Testis (tissue), 2 donors: ENCODE data around the gene SLC25A30.

Source experiments
- POLR2A ChIP-seq: fragments of 450-650 bp; IDR thresholded peaks from one replicate; pipeline ENCODE4 v1.6.1; 2017; ENCODE audit warnings: antibody characterized with exemption, mild to moderate bottlenecking, moderate library complexity
- TF ChIP-seq, protein P1 (sequence below), 3 experiments: fragments of 450-650 bp in 2 of 3; fragments of 200-600 bp in 1 of 3; sonication (generic) in 1 of 3; IDR thresholded peaks; one replicate each; pipeline ENCODE4 v1.5.1; 2016 to 2019; ENCODE audit warnings: antibody characterized with exemption in 3 of 3, mild to moderate bottlenecking in 2 of 3, moderate library complexity in 1 of 3

DNA sequence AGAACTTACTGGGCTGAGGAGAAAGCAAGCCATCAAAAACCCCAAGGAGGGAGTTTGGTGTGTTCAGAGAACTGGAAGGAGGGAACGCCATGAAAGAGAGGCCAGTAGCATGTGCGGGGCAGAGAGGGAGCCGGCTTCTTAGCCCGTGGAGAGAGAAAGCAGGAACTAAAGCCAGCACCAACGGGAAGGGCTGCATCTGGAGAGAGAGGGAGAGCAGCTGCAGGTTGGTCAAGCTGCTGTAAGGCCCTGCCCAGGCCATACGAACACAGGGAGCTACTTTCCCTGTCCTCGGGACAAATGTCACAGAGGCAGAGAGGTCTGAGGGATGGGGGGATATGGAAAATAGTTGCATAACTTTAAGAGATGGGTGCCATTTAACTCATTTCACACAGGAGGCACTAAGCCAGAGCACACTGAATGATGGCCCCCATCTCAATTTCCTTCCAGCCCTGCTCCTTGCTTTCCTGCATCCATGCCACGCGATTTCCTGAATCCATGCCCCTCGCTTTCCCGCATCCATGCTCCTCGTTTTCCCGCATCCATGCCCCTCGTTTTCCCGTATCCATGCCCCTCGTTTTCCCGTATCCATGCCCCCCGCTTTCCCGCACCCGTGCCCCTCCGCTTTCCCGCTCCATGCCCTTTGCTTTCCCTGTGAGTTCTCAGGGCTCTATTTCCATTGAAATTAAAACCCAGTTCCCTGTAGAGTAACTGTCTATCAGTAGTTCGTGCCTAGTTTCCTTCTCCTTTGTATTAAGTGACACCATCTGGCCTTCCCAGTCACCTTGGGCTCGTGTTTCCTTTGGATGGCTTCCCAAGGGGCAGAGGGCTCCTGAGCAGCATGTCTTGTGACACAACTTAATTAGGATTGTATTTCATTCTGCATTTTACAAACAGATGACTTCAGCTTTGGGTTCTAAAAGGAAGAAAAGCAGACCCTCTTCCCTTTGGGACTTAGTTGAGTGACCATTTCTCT is 45.7 kb downstream of the SLC25A30 start:
- TF ChIP-seq, protein P1, sequence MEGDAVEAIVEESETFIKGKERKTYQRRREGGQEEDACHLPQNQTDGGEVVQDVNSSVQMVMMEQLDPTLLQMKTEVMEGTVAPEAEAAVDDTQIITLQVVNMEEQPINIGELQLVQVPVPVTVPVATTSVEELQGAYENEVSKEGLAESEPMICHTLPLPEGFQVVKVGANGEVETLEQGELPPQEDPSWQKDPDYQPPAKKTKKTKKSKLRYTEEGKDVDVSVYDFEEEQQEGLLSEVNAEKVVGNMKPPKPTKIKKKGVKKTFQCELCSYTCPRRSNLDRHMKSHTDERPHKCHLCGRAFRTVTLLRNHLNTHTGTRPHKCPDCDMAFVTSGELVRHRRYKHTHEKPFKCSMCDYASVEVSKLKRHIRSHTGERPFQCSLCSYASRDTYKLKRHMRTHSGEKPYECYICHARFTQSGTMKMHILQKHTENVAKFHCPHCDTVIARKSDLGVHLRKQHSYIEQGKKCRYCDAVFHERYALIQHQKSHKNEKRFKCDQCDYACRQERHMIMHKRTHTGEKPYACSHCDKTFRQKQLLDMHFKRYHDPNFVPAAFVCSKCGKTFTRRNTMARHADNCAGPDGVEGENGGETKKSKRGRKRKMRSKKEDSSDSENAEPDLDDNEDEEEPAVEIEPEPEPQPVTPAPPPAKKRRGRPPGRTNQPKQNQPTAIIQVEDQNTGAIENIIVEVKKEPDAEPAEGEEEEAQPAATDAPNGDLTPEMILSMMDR (IDR thresholded peaks at IDR 0.05) = no peak
- TF ChIP-seq POLR2A = no peak
